ENCODE measurements around the gene ADCK1.

DNA sequence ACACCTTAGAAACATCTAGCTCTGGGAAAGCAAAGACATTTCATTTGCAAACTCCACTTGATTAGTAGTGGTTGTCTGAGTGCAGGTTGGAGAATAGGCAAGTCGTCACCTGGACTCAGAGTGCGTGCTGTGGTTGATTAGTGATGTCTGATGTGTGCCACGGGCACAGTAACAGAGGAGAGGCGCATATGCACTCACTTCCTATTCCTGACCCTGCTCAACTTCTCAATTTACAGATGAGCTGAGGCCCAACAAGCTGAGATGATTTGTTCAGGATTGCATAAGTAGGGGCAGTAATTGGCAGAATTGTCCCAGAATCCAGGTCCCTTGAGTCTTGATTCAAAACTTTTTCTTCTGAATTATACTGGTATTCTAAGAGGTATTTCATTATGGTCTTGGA is 44.9 kb downstream of the ADCK1 start:
- TF ChIP-seq, protein P1, sequence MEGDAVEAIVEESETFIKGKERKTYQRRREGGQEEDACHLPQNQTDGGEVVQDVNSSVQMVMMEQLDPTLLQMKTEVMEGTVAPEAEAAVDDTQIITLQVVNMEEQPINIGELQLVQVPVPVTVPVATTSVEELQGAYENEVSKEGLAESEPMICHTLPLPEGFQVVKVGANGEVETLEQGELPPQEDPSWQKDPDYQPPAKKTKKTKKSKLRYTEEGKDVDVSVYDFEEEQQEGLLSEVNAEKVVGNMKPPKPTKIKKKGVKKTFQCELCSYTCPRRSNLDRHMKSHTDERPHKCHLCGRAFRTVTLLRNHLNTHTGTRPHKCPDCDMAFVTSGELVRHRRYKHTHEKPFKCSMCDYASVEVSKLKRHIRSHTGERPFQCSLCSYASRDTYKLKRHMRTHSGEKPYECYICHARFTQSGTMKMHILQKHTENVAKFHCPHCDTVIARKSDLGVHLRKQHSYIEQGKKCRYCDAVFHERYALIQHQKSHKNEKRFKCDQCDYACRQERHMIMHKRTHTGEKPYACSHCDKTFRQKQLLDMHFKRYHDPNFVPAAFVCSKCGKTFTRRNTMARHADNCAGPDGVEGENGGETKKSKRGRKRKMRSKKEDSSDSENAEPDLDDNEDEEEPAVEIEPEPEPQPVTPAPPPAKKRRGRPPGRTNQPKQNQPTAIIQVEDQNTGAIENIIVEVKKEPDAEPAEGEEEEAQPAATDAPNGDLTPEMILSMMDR (IDR thresholded peaks at IDR 0.05 in 4 of 5, conservative IDR thresholded peaks at IDR 0.05 in 1 of 5): no peak
- no peak for TF ChIP-seq POLR2A (IDR thresholded peaks at IDR 0.05)
